G401 (cell line): ENCODE measurements around the gene RXRB. TPM values are rescaled to one million over a fixed set of nuclear protein-coding genes. Genes with fewer than 3 reads are reported as not detected.

Source experiments
- DNase-seq: peaks from one replicate; pipeline ENCODE4 v3.0.0-alpha.2; 2015; ENCODE audit warnings: low spot score
- in situ Hi-C: cut with HindIII; loops from 2 replicates; pipeline ENCODE4 v1.10.0; 2016; ENCODE audit warnings: low sequenced_read_pairs, mixed read lengths
- total RNA-seq: library from RNA; depleted of rRNA; stranded (reverse); fragments of >200 nt; shearing (Covaris generic); gene quantifications from 2 replicates; pipeline ENCODE4 v1.2.3, GENCODE V29; 2014

Gene RXRB
- total RNA-seq, 1 experiment from 2014 or later, result 11.5 TPM

DNA sequence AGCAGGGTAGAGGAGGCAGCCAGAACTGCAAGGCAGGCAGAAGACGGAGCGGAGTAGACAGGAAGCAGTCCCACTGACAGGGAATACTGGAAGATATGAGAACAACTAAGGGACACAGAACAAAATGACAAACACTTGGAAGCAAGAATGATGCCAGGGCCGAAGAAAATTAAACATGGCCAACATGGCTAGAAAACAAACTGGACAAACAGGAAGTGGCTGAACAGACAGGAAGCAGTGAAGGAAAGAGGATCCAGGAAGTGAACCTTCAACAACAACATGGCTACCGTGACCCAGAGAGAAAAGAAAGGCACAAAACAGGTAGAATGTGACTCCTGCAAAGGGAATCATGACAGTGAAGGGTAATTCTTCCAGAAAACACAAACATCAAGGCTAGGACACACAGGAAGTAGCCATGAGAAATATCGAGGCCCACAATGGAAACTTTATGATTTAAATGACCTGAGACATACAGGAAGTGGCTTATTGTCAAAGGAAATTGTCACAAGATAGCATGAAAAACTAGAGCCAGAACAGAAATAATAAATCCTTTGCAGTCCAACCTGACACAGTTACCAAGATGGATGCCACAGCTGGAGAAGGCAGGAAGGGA lies 17.3 kb downstream of the RXRB start:
- in situ Hi-C loops, result no loop called here

DNA sequence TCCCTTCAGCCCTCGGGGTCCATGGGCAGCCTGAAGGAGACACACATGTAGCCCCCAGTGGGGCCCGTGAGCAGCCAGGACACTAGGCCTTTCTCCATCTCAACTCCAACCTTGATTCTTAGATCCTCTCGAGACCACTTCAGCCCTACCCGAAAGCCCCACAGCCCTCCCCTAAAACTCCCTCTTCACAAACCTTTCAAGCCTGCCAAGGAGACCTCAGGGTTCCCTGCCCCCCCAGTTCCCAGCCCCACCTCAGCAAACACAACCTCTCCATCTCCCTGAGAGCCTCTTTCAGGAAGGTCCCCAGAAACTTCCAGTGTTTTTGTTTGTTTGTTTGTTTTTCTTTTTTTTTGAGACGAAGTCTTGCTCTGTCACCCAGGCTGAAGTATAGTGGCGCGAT lies 19.3 kb downstream of the RXRB start:
- in situ Hi-C loops, result no loop called here
- DNase-seq, result no peak

More for the DNA sequence above, 17.3 kb downstream of the RXRB start:
- no peak for DNase-seq

DNA sequence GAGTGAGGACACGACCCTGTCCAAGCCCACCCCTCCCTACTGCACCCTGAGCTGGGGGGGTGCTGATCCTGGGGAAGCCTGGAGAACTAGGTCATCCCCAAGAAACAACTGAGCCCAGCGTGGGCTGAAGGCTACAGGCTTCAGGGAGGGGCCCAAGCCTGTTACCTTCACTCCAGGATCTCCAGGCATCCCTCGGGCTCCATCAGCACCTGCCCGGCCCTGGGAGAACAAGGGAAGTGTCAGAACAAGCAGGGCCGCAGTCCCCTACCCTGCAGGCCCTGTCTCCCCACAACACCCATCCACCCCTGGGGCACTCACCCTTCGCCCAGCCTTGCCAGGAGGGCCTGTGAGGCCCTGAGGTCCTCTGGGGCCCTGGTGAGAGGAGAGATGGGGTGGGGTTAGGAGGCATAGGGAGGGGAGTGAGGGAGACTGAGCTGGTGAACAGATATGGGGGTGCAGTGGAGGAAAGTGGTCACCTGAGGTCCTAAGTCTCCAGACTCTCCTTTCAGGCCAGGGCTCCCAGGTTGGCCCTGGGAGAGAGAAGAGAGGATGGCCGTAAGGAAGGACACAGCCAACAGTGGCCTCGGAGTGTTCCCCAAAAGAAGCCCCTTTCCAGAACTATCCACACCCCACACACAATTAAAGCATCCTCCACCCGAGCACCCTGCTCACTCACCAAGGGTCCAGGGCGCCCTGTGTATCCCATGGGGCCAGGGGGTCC lies 21.6 kb downstream of the RXRB start:
- DNase-seq, result no peak
- in situ Hi-C loops, result no loop called here

DNA sequence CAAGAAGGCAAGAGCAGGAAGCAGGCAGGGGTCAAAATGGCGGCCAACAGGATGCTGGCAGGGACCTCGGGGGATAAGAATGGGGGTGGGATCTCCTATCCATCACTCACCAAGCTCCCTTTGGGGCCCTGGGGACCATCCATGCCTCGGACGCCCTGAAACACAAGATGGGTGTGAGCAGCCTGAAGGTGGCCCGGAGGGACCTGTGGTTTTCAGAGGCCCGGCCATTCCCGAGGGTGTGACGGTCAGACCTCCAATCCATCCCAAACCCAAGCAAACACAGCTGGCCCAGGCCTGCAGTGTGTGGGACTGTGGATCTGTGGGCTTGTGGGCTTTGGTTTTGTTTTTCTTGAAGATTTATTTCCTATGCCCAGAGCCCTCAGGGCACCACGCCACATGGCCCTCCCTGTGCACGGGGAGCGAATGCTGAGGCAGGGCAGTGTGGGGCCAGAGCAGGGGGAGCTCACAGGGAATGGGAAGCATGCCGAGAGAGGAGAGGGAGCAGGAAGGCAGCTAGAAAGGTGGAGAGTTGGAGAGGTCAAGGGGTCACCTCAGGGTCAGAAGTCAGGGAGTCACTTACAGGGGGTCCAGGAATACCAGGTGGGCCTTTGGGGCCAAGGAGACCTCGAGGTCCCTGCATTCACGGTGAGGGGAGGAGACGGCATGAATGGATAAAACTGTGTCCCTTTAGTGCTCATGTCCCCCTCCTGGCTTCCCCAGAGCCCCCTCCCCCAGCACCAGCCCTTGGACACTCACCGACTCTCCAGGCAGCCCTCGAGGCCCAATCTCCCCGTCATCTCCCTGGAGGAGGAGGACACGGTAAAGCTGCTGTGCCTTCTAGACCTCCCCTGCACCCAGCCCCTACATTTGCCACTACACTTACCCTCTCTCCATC lies 22.7 kb downstream of the RXRB start:
- no peak for DNase-seq

DNA sequence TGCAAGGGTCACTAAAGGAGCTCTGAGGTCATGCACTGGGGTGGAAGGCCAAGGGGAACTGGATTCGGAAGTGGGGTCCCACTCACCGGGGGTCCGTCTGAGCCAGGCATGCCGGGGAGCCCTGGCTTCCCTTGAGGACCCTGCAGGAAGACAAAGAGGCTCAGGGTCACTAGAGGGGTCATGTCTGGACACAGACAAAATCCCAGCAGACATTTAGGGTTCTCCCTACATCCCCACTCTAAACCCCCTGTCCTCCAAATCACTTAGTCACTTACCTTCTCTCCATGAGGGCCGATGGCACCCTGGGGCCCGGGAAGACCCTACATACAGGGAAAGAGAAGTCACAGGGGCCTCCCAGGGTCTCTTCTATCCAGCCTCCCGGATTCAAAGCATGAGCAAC lies 23.6 kb downstream of the RXRB start:
- no peak for DNase-seq
- in situ Hi-C loops, result no loop called here

More for the DNA sequence above, 22.7 kb downstream of the RXRB start:
- in situ Hi-C loops, result no loop called here

DNA sequence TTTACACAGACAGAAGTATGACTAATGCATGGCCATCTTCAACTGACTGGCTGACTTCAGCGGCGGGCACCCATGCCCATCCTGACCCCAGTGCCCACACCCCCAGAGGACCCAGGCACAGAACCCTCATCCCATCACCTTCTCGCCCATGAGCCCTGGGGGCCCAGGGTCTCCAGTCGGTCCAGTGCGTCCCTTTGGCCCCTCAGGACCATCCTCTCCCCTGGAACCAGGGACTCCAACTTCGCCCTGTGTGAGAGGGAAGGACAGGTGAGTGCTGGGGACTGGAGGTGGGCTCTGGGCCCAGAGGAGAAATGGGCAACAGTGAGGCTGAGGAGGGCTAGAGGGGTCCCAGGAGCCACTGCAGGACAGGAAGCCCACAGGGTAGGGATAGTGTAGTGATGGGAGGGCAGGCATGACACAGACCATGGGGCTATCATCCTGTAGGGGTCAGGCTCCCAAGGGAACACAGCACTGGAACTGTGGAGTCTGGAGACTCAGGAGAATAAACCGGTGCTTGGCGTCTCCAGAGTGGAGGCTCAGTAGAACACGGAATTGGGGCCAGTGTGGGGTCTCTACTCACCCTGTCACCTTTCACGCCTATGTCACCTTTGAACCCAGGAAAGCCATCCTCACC lies 24.9 kb downstream of the RXRB start:
- in situ Hi-C loops, result no loop called here
- no peak for DNase-seq

DNA sequence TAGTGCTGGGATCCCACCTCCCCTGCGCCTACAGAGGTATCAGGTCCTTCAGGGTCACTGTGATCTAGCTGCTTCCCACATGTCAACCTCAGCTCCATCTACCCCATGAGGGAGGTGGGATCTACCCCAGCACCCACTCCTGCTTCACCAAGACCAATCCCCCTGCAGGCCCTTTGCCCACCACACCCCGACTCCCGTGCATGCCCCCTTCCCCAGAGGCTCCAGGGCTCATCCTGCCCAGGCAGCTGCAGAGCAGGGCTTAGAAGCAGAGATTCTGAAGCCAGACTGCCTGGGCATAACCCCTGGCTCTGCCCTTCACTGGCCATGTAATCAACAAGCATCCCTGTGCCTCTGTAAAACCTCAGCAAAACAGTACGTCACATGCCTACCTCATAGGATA lies 25.7 kb downstream of the RXRB start:
- no peak for DNase-seq
- in situ Hi-C loops, result no loop called here

DNA sequence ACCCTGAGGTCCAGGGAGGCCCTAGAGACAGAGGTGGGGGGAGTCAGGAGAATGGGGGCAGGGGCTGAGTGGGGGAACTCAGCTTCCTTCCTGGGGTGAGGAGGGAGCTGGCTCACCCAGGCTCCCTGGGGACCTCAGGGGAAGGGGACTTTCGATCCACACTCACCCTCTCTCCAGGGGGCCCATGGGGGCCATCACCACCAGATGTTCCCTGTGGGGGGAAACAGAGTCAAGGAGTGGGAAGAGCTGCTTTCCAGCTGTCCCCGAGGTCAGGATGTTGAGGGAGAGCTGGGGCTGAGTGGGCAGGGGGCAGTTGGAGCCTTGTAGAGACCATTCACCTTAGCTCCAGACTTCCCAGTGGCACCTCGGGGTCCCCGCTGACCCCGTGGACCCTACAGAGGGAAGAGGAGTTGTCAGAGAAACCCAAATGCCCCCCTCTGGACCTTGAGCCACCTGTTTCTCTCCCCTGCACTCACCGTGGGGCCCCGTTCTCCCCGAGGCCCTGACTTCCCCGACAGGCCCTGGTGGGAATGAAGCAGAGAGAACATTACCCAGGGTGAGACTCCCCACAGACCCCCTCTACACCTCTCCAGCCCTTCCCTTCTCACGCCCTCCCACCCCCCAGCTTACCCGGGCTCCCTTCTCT lies 26.8 kb downstream of the RXRB start:
- no peak for DNase-seq
- in situ Hi-C loops, result no loop called here

DNA sequence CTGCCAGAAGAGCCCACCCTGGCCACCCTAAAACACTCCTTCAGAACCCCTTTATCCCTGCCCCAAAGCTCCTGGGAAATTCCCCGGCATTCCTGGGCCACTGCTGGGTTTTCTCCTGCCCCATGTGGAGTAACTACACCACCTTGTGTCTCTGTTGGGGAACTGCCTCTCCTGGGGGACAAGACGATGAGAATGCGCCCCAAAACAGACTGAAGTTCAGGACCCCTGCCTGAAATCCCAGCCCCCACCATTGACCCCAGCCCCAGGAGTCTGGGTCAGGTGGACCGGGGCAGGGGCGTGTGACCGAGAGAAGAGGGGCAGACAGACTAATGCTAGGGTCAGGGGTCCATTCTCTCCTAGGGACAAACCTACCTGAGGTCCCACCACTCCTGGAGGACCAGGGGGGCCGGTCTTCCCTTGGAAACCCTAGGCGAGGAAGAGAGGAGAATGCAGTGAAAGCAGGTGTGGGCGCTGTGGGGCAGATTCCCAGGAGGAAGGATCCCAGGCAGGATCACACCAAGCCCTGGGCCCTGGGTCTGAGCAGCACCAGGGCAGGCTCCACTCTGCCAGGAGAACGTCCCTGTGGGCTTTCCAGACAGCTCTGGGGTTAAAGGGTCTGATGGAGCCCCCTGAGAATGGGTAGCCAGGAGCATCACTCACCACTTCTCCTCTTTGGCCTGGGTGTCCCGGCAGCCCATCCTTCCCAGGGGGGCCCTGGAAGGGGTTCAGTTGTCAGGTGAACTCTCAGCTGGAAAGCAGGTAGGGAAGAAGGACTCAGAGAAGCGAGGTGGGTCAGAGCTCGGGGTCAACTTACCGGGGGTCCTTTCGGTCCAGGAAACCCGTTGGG lies 27.6 kb downstream of the RXRB start:
- in situ Hi-C loops, result no loop called here
- no peak for DNase-seq

DNA sequence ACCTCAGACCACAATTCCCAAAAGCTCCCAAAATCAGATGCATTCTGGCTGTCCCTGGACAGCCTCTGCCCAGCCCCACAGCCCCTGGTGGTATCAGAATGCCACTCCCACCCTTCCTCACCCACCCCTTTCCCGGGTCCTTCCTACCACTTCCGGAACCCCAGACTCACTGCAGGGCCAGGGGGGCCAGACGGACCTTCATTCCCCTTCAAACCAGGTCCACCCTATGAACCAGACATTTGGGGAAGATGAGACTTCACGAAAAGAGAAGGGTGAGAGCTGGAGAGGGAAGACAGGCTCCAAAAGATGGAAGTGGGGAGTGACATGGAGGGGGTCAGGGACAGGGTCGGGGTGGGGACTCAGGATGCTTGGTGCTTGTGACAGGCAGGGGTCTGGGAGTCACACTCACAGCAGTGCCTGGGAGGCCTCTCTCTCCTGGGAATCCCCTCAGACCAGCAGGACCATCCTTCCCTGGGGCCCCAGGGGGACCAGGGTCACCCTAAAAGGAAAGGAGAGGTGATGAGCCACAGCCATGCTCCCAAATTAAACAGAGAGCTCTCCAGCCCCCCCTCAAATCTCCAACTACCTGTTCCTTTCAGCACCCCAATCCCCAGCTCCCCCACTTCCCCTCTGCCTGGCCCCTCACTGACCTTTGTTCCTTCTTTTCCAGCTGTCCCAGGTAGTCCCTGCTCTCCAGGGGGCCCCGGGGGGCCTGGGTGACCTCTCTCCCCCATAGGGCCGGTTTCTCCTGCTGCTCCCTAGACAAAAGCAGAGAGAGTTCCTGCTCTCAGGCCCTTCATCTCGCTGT lies 28.4 kb downstream of the RXRB start:
- no peak for DNase-seq
- in situ Hi-C loops, result no loop called here

DNA sequence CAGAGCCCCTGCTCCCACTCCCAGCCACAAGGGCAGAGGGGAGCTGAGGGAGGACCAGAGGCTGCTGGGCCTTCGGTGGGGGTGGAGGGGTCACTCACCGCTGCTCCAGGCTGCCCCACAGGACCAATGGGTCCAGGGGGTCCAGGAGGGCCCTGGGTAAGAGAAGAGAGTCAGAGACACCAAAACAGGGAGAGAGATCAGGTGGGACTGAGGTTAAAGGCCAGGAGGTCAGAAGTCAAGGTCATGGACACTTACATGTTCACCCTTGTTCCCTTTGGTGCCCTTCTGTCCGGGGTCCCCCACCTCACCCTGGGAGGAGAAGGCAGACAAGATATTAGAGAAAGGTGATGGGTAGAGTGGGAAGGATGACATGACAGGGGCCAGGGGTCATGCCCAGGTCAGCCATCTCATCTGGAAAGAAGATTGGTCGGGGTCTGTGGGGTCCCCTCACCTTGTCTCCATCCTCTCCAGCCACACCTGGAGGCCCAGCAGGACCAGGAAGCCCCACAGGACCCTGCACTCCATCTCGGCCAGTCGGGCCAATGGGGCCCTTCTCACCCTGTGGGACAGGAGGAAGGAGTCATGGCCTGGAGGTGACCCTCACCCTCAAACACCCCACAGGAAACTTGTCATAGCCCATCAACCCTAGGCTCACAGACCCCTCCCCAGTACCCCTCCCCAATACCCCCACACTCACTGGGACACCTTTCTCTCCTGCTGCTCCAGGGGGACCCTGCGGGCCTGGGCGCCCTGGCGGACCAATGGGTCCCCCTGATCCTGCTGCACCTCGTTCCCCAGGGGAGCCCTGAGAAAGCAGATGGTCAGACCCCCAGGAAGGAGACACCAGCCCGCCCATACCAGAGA lies 29.2 kb downstream of the RXRB start:
- no peak for DNase-seq
- in situ Hi-C loops, result no loop called here

DNA sequence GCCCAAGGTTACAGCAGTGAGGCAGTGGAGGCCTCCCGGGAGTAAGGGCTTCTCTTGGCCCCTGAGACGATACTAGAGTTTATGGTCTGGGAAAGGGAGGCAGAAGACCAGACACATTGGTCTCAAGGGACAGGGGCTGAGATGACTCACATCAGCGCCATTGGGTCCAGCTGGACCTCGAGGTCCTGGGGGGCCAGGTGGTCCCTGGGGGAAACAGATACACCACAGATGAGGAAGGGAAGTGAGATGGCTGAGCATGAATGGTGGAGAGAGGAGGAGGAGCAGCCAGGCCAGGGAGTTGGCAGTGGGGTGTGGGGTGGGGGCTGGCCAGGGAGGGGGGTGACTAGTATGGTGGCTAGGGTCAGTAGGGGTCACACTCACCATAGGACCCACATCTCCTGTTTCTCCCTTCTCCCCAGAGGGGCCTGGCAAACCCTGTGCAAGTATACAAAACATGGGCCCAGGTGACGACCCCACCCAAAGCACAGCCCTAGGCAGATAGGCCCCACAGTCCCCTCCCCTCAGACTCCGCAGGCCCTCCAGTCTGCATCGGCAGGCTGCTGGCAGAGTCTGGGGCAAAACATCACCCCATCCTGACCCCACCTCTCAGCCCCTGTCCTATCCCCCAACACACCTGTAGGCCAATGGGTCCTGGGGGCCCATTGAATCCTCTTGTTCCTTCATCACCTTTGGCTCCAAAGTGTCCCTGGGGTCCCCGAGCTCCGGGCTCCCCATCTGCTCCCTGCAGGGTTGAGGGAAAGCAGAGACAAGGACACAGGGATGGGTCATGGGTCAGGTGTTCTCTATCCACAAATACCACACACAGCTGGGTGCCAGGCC lies 30.1 kb downstream of the RXRB start:
- in situ Hi-C loops, result no loop called here
- no peak for DNase-seq

DNA sequence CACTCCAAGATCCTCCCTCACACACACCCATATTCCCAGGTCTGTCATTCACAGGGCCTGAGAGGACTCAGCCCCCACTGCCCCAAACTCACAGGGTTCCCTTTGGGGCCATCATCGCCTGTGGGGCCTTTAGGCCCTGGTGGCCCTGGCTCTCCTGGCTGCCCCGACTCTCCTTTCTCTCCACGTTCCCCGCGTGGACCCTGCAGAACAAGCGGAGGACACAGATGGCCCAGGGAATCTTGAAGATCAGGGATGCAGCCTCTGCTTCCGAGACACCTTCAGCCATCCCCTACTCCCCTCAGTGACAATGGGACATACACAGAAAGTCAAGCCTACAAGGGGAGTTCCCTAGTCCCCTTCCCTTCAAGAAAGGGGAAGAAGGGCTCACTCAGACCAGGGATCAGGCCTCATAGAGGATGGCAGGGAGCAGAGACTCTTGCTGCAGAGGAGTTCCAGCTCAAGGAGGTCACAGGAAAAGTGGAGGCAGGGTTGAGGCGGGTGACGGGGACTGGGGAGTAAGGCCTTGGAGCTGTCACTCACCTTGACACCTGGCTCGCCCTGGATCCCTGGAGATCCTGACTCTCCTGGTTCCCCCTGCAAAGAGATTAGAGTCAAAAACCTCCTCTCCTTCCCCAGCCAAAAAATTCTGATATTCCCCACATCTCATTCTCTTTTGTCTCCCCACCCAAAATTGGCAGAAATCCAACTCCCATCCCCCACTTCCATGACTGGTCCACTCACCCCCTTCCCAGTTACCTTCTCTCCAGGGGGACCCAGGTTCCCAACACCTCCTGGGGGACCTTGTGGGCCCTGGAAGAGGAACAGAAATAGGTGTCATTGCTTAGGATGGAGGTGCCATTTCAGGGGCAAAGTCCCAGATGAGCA lies 30.9 kb downstream of the RXRB start:
- no peak for DNase-seq
- in situ Hi-C loops, result no loop called here

DNA sequence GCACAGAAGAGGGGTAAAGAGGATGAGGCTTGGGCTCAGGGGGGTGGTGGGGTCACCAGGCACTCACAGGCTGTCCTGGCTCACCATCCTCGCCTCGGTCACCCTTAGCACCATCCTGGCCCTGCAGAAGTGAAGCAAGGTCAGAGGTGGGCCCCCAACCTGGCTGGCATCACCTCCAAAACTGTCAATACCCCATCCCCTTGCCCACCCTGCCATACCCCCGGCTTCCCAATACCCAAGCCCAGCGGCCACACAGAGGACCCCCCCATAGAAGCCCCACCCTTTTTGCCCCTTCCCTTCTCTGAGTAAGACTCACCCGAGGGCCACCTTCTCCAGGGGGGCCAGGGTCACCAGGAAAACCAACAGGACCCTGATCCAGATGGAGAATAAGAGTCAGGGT lies 31.8 kb downstream of the RXRB start:
- in situ Hi-C loops, result no loop called here
- no peak for DNase-seq

DNA sequence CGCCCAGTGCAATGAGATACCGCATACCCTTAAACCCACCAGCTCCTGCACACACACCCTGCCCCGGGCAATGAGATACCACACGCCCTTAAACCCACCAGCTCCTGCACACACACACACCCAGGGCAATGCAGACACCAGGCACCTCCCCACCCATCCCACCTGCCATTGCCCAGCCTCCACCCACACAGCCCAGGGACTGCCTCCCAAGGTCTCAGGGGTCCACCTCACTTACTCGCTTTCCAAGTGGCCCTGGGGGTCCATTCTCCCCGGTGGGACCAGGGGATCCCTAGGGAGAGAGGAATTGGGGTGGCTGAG lies 32.2 kb downstream of the RXRB start:
- DNase-seq, result no peak
- in situ Hi-C loops, result no loop called here
